AML-193 (cell line): Measurements from ENCODE around the gene GPR101.
"Not testable (repeated sequence)": the region's sequence is repeated elsewhere in the genome, so short reads cannot be mapped to it uniquely, and the experiment has no call there.

Experiments
- DNase-seq, 2 experiments: peaks; one replicate each; lab custom pipeline; 2025; lab: John Stamatoyannopoulos, UW

Gene GPR101

DNA sequence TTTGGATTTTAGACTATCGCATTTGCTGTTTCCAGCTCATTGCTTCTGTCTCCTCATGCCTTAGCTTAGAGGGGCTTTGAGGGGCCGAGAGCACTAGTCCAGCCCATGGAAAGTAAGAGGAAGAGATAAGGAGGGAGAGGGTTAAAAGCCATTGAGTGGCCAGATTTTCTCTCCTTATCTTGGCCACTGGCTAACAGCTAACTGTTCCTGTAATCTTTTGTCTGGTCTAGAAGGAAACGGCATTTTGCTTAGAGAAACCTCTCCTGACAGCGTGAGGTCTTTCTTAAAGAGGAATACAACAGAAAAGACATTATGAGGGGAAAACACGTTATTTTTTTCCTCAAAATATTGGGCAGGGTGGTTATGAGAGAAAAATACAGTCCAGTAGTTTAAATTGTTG lies 7.9 kb downstream of the GPR101 start:
- no peak for DNase-seq

DNA sequence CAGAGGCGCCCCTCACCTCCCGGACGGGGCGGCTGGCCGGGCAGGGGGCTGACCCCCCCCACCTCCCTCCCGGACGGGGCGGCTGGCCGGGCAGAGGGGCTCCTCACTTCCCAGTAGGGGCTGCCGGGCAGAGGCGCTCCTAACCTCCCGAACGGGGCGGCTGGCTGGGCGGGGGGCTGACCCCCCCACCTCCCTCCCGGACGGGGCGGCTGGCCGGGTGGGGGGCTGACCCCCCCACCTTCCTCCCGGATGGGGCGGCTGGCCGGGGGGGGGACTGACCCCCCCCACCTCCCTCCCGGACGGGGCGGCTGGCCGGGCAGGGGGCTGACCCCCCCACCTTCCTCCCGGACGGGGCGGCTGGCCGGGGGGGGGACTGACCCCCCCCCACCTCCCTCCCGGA lies 33.6 kb downstream of the GPR101 start:
- DNase-seq = not testable (repeated sequence)

DNA sequence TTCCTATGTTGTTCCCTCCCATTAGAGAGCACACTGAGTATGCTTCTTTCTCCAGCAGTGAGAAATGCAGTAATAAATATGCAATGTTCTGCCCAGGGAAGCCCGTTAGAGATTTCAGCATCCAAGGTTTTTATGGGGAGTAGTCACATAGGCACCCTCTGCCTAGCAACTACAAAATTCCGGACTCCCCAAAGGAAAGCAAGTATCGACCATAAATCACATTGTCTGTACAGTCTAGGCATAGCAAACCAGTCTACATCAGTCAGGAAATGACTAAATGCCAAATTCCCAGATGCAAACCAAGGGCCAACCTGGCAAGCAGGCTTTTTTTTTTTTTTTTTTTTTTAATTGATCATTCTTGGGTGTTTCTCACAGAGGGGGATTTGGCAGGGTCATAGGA lies 34.8 kb downstream of the GPR101 start:
- DNase-seq = no peak
